Right lobe of liver (tissue), 4 donors: ENCODE measurements around the gene LASP1.

Experiments used
- CTCF ChIP-seq, 4 donors: fragments of 200-600 bp in 3 of 4; fragments of 450-650 bp in 1 of 4; IDR thresholded peaks; one replicate each; pipeline versions ENCODE4 v1.5.1 to v1.8.0; 2016 to 2022; ENCODE audit warnings: antibody characterized with exemption in 4 of 4, mild to moderate bottlenecking in 2 of 4
- POLR2A ChIP-seq: fragments of 450-650 bp; IDR thresholded peaks from one replicate; pipeline ENCODE4 v1.6.1; 2017; ENCODE audit warnings: antibody characterized with exemption, mild to moderate bottlenecking
- donor health status: DM: no; HTN: no; CAD: no.
- donor health status: DM: no; HTN: no; CAD: no.
- donor health status: DM: no; HTN: yes; CAD: no.

- TF ChIP-seq CTCF (IDR thresholded peaks at IDR 0.05) (no peak), POLR2A (no peak)
These were observed 20.8 kb upstream of the LASP1 start for GRCh38 chr17:38848939-38849605.
